ENCODE measurements around the gene ERCC3.
"Not testable (repeated sequence)": the region's sequence is repeated elsewhere in the genome, so short reads cannot be mapped to it uniquely, and the experiment has no call there.

The ERCC3 gene

DNA sequence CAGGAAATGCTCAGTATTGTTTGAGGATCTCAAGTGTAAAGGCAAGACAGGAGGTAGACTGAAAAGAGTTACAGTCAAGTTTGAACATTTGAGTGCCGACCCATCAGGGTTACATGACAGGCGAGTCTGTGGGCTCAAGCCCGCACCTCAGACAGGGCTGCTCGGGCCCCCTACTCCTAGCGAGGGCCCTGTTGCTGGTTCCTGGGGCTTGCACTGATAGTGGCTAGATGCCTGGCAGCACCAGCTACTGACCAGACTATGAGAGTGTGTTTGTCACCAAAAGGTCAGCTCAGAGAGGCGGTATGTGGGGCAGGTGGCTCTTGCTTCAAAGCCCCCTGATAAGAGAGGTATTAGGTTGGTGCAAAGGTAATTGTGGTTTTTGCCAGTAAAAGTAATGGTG is 38.2 kb downstream of the ERCC3 start:
- H3K27ac ChIP-seq: no peak overlapping the region
- peaks cover 40% of the 10 kb centered on the region for H3K36me3 ChIP-seq
- no peak overlapping the region for H3K4me3 ChIP-seq (ENCODE audit: low read depth in 1 of 2, low read length in 1 of 2)
- TF ChIP-seq CTCF (IDR thresholded peaks at IDR 0.05): no peak
- H3K4me1 ChIP-seq (ENCODE audit: control insufficient read depth in 1 of 2, insufficient read depth in 1 of 2, low read depth in 1 of 2, low read length in 1 of 2): peaks cover 7 to 9% of the 10 kb centered on the region in 2 experiments
- no peaks in the 10 kb centered on the region for H3K27me3 ChIP-seq
- H3K9me3 ChIP-seq: no peaks in the 10 kb centered on the region

DNA sequence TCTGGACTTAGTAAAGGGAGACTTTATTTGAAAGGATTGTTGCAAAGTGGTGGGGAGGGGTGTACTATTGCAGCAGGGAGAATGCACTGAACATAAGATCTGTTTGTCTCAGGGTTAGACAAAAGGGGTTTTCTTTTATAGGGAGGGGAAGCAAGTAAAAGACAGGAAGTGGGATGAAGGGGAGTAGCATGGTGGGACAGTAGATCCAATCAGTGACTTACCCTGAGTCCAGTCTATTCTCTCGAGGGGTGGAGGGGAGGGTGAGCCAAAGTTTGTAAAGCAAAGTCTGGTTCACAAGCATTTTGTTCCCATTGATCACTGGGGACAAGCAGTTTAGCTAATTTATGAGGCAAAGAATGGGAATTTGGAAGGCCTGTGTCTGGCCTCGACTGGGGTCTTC is 38.8 kb downstream of the ERCC3 start:
- Histone ChIP-seq H3K27me3 (no peaks in the 10 kb centered on the region), H3K4me1 (ENCODE audit: control insufficient read depth in 1 of 2, insufficient read depth in 1 of 2, low read depth in 1 of 2, low read length in 1 of 2) (peaks cover 7 to 9% of the 10 kb centered on the region in 2 experiments), H3K4me3 (ENCODE audit: low read depth in 1 of 2, low read length in 1 of 2) (no peak overlapping the region), H3K36me3 (peaks cover 34% of the 10 kb centered on the region), H3K9me3 (no peaks in the 10 kb centered on the region), H3K27ac (no peak overlapping the region)
- no peak for TF ChIP-seq CTCF (IDR thresholded peaks at IDR 0.05)

DNA sequence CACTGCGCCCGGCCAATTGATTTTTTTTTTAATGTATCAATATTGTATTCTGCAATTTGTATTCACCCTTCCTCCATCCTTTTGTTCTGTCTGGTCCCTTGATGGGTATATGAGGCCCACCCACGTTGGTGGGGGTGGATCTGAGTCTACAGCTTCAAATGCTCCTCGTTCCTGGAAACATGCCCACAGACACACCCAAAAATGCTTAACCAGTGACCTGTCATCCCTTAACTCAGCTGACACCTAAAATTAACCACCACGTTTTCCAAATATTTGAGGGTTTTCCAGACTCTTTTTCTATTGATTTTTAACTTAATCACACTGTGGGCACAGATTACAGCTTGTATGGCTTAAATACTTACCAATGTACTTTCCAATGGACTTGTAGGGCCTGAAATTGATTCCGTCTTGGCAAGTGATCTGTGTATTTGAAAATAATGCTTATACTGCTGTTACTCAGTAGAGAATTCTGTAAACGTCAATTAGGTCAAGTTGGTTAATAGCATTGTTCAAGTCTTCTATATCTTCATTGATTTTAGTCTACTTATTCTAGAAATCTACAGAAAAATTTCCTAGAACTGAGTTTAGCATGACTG is 39.5 kb downstream of the ERCC3 start:
- no peak overlapping the region for H3K27ac ChIP-seq
- no peaks in the 10 kb centered on the region for H3K27me3 ChIP-seq
- H3K4me1 ChIP-seq (ENCODE audit: control insufficient read depth in 1 of 2, insufficient read depth in 1 of 2, low read depth in 1 of 2, low read length in 1 of 2): peaks cover 7 to 9% of the 10 kb centered on the region in 2 experiments
- no peaks in the 10 kb centered on the region for H3K9me3 ChIP-seq
- no peak for TF ChIP-seq CTCF (IDR thresholded peaks at IDR 0.05)
- H3K4me3 ChIP-seq (ENCODE audit: low read depth in 1 of 2, low read length in 1 of 2): no peak overlapping the region
- H3K36me3 ChIP-seq: peaks cover 27% of the 10 kb centered on the region

- H3K27me3 ChIP-seq; H3K9me3 ChIP-seq; H3K36me3 ChIP-seq; H3K27ac ChIP-seq; H3K4me1 ChIP-seq (ENCODE audit: control insufficient read depth in 1 of 2, insufficient read depth in 1 of 2, low read depth in 1 of 2, low read length in 1 of 2); H3K4me3 ChIP-seq (ENCODE audit: low read depth in 1 of 2, low read length in 1 of 2): not testable (repeated sequence)
Observed at GRCh38 chr2:127241184-127241583, 52.8 kb downstream of the ERCC3 start.

- H3K36me3 ChIP-seq: no peaks in the 10 kb centered on the region
- TF ChIP-seq CTCF (IDR thresholded peaks at IDR 0.05): no peak
- no peaks in the 10 kb centered on the region for H3K4me1 ChIP-seq (ENCODE audit: control insufficient read depth in 1 of 2, insufficient read depth in 1 of 2, low read depth in 1 of 2, low read length in 1 of 2)
- H3K4me3 ChIP-seq (ENCODE audit: low read depth in 1 of 2, low read length in 1 of 2): no peak overlapping the region
- H3K9me3 ChIP-seq: no peaks in the 10 kb centered on the region
- H3K27ac ChIP-seq: no peak overlapping the region
- H3K27me3 ChIP-seq: no peaks in the 10 kb centered on the region
Observed at GRCh38 chr2:127239395-127239794, 54.5 kb downstream of the ERCC3 start.

DNA sequence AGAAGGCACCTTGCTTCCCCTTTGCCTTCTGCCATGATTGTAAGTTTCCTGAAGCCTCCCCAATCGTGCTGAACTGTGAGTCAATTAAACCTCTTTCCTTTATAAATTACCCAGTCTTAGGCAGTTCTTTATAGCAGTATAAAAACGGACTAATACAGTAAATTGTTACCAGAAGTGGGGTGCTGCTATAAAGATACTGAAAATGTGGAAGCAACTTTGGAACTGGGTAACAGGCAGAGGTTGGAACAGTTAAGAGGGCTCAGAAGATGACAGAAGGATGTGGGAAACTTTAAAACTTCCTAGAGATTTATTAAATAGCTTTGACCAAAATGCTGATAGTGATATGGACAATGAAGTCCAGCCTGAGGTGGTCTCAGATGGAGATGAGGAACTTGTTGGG is 56.2 kb downstream of the ERCC3 start:
- not testable (repeated sequence) for H3K27ac ChIP-seq; H3K27me3 ChIP-seq; H3K9me3 ChIP-seq; H3K4me1 ChIP-seq (ENCODE audit: control insufficient read depth in 1 of 2, insufficient read depth in 1 of 2, low read depth in 1 of 2, low read length in 1 of 2); H3K36me3 ChIP-seq; H3K4me3 ChIP-seq (ENCODE audit: low read depth in 1 of 2, low read length in 1 of 2)

Measured in neutrophil (primary cell).